Endothelial cell of umbilical vein (primary cell): Measurements from ENCODE around the gene ARHGEF6.

Experiments
- EZH2 ChIP-seq: IDR thresholded peaks from 2 replicates; pipeline ENCODE4 v1.6.1; 2012; ENCODE audit warnings: borderline replicate concordance, low read depth, mild to moderate bottlenecking, moderate library complexity, low read length, inconsistent platforms; ENCODE audit not compliant: severe bottlenecking
- FOS ChIP-seq: IDR thresholded peaks from 2 replicates; pipeline ENCODE4 v1.6.1; 2011; ENCODE audit warnings: mild to moderate bottlenecking, low read length, moderate library complexity, borderline replicate concordance; ENCODE audit not compliant: insufficient read depth
- GATA2 ChIP-seq: IDR thresholded peaks from 2 replicates; pipeline ENCODE4 v1.7.0; 2011; ENCODE audit warnings: low read depth, mild to moderate bottlenecking, moderate library complexity, mixed read lengths, low read length; ENCODE audit not compliant: insufficient read length, insufficient read depth
- JUN ChIP-seq: IDR thresholded peaks from 2 replicates; pipeline ENCODE4 v1.6.1; 2011; ENCODE audit warnings: borderline replicate concordance, low read depth; ENCODE audit not compliant: insufficient read length, insufficient read depth
- POLR2A ChIP-seq: IDR thresholded peaks from 2 replicates; pipeline ENCODE4 v1.6.1; 2012; ENCODE audit warnings: low read depth, mild to moderate bottlenecking, control low read depth, low read length
- POLR2AphosphoS5 ChIP-seq: IDR thresholded peaks from 2 replicates; pipeline ENCODE4 v1.6.1; 2012; ENCODE audit warnings: low read depth, mild to moderate bottlenecking, control low read depth, low read length, moderate library complexity; ENCODE audit not compliant: insufficient read depth
- TF ChIP-seq, protein P1 (sequence below), 2 donors: IDR thresholded peaks; 1 replicate in 1 of 2; 2 replicates in 1 of 2; pipeline ENCODE4 v1.5.1; 2011; ENCODE audit warnings: low read length in 2 of 2, mild to moderate bottlenecking in 2 of 2, moderate library complexity in 2 of 2, control low read depth in 1 of 2, inconsistent platforms in 1 of 2, low read depth in 1 of 2; ENCODE audit not compliant: insufficient read depth in 1 of 2; ENCODE audit errors: extremely low read depth in 1 of 2
- TF ChIP-seq, protein P2 (sequence below): IDR thresholded peaks from 2 replicates; pipeline ENCODE4 v1.6.1; 2011; ENCODE audit not compliant: insufficient read depth, insufficient read length

DNA sequence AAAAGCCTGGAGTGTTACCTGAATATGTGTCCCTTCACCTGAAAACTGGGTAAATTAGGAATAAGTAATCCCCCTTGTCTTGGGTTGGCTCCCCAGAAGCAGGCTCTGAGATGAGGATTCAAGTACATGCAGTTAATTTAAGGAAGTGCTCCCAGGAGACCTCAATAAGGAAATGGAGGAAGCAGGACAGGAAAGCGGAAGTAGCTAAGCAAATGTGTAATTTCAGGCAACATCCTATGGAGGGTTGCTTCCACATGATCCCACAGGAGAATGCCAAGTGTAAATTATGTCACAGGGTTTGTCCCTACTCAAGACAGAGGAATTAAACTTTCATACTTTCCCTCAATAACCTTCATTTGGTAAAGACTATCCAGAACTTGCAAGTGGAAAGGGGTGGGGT lies 48.1 kb upstream of the ARHGEF6 start:
- TF ChIP-seq, protein P1, sequence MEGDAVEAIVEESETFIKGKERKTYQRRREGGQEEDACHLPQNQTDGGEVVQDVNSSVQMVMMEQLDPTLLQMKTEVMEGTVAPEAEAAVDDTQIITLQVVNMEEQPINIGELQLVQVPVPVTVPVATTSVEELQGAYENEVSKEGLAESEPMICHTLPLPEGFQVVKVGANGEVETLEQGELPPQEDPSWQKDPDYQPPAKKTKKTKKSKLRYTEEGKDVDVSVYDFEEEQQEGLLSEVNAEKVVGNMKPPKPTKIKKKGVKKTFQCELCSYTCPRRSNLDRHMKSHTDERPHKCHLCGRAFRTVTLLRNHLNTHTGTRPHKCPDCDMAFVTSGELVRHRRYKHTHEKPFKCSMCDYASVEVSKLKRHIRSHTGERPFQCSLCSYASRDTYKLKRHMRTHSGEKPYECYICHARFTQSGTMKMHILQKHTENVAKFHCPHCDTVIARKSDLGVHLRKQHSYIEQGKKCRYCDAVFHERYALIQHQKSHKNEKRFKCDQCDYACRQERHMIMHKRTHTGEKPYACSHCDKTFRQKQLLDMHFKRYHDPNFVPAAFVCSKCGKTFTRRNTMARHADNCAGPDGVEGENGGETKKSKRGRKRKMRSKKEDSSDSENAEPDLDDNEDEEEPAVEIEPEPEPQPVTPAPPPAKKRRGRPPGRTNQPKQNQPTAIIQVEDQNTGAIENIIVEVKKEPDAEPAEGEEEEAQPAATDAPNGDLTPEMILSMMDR (IDR thresholded peaks at IDR 0.05; ENCODE audit: extremely low read depth in 1 of 2, insufficient read depth in 1 of 2, low read depth in 1 of 2, low read length in 2 of 2): no peak
- TF ChIP-seq FOS (no peak), POLR2AphosphoS5 (no peak), POLR2A (no peak), JUN (no peak), EZH2 (no peak), GATA2 (no peak)
- TF ChIP-seq, protein P2, sequence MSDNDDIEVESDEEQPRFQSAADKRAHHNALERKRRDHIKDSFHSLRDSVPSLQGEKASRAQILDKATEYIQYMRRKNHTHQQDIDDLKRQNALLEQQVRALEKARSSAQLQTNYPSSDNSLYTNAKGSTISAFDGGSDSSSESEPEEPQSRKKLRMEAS: no peak
